GM21576 (cell line): Measurements from ENCODE around the gene C1orf167.
A peak's percentile ranks its signal among the peaks of the same experiment; 100 is the strongest.

Experiments used
- ATAC-seq: cut with Tn5 transposase; IDR thresholded peaks from one replicate; pipeline ENCODE4 v1.9.1; 2021; ENCODE audit warnings: mild to moderate bottlenecking, moderate library complexity; ENCODE audit not compliant: unreplicated experiment

Gene C1orf167

DNA sequence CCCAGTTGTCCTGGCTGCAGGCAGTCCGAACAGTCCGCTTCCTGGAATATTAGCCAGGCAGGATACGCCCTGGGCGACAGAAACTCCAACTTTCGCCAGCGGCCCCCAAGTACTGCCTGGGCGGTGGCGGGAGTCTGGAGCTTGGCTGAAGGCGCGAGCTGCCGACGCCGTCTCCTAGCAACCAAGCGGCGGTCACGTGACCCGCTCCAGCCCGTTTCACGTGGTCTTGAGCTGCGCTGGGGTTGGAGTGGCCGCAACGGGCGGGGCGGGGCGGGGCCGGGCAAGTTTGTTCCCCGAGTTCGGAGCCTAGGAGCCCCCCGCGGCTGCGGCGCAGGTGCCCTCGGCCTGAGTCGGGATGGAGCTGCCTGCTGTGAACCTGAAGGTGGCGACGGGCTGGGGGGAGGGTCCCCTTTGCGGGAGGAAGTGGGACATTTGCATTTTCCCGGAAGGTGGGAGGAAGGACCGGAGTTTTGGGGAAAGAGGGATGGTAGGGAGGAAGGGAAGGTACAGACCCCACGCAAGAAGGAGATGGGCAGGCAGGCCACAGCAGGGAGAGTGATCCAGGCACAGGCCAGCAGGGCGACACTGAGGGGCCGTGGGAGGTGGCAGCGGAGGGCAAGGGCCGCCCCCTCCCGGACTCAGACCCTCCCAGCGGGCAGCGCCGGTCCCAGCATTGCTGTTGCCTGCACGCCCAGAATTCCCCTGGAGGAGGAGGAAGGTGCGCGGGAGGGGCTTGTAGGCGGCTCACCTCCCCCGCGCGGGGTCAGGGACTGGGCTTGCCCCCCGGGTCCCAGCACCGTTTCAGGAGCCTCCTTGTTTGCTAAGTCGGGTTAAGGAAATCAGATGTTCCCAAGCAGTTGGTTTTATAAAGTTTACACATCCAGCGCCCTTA is 25.9 kb upstream of the C1orf167 start, which contains the start of gene AGTRAP:
Gene AGTRAP, plus strand, starts transcription at position 283 of the 892 bp plus-strand sequence. Its CDS starts 73 bp downstream, at position 356.
- peak; percentile 64 for ATAC-seq

- ATAC-seq, result no peak
Observed at GRCh38 chr1:11736746-11737639, 25.0 kb upstream of the C1orf167 start.

- ATAC-seq, result no peak
Observed at GRCh38 chr1:11738096-11738495, 23.9 kb upstream of the C1orf167 start.

DNA sequence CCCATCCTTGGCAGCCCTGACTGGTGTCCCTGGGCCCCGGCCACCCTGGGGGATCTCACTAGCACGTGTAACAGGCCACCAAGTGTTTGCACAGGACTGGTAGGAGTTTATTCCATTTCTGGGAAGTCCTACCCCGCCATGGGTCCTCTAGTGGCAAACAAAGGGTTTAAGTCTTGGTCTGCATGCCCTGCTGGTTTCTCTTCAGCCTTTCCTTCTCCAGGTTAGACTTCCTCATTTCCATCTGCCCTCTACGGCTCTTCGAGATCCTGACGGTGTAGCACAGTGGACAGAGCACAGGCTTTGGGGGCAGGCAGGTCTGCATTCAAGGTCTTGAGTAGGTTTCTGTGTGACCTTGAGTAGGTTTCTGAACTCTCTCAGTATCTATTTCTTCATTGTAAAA is 23.2 kb upstream of the C1orf167 start:
- no peak for ATAC-seq

DNA sequence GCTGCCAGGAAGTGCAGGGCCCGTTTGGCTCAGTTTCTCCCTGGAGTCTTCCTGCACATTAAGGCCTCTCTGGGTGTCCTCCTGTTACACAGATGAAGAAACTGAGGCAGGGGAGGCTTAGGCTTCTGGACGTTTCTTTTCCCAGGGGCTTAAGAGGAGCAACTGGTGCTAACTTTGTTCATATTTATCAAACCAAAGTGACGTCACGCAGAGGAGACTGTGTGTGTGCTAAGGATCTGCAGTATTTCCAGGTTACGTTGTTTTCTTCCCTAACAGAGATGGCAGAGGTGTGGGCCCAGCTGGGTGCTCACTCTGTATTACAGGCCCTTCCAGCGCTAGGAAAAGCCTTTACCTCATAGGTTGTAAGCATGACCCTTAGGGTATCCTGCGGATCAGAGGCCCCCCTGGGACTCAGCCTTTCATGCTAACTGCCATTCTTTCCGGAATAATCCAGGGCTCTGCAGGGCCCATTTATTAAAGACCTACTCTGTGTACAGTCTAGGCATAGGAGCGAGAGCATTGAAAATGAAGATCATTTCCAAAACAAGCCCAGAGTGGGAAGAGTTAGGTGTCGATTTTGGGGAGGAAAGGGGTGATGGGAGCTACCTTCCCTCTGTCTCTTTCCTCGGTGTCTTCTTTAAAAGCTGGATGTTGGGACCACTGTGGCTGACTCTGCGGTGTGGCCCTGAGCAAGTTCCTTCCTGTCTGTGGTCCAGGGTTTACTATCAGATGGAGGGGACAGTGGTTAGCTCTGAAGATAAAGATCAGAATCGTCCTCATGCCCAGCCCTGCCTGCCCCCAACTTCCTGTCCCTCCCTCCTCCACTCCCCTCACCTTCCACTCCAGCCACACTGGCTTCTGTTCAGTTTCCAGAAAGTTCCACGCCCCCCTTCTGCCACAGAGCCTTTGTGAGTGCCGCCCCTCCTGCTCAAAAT is 21.5 kb upstream of the C1orf167 start:
- ATAC-seq, result no peak

DNA sequence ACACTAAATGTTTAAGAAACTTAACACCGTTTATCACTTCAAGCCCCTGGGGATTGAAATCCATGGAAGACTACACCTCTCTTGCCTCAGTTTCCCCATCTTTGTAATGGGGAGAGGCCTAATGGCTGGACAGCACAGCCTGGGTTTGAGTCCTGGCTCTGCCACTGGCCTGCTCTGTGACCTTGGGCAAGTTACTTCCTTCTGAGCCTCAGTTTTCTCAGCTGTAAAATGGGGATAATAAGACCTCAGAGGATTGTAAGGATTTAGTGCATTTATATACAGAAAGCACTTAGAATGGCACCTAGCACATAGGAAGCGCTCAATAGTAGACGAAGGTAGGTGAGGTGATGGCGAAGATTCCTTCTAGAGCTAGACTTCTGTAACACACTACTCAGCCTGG is 20.5 kb upstream of the C1orf167 start:
- ATAC-seq, result no peak

DNA sequence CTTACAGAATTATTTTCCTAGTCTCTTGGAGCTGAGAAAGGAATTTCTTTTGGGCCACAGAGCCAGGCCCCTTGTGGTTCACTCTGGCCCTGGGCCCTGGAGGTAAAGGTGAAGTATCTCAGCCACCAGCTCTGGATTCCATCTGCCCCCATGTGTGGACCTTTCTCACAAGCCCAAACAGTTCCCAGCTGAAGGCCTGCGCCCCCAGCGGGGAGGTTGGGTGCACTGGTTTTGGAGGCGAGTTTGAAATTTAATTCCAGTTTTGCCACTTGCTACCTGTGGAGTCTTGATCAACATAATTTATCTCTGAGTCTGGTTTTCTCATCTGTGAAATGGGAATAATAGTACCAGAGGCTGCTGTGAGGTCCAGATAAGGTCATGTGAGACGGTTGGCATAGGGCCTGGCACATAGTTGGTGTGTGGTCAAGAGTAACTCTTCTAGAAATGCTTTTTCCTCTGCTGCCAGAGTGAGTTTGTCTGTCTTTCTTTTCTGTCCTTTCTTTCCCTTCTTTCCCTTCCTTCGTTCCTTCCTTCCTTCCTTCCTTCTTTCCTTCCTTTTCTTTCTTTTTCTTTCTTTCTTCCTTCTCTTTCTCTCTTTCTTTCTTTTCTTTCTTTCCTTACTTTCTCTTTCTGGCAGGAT is 20.0 kb upstream of the C1orf167 start:
- ATAC-seq, result no peak

GRCh38 chr1:11744287-11744686 is 17.7 kb upstream of the C1orf167 start:
- no peak for ATAC-seq

DNA sequence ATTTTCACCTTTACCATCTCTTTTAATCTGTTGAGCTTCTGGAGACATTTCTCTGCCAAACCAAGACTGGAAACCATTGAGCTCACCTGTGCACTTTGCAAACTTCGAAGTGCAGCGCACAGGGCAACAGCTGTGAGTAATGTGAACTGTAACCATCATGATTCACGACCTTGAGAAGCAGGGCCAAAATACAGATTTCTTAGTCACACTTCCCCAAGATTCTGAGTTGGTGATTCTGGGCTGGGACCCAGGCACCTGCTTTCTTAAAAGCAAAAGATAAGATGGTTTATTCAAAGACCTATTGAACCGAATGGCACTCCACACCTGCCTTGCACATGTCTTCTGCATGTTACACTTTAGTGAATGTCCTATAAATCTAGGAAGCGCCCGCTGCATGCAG is 15.9 kb upstream of the C1orf167 start:
- ATAC-seq, result no peak

- no peak for ATAC-seq
Observed at GRCh38 chr1:11746795-11747487, 15.1 kb upstream of the C1orf167 start.

DNA sequence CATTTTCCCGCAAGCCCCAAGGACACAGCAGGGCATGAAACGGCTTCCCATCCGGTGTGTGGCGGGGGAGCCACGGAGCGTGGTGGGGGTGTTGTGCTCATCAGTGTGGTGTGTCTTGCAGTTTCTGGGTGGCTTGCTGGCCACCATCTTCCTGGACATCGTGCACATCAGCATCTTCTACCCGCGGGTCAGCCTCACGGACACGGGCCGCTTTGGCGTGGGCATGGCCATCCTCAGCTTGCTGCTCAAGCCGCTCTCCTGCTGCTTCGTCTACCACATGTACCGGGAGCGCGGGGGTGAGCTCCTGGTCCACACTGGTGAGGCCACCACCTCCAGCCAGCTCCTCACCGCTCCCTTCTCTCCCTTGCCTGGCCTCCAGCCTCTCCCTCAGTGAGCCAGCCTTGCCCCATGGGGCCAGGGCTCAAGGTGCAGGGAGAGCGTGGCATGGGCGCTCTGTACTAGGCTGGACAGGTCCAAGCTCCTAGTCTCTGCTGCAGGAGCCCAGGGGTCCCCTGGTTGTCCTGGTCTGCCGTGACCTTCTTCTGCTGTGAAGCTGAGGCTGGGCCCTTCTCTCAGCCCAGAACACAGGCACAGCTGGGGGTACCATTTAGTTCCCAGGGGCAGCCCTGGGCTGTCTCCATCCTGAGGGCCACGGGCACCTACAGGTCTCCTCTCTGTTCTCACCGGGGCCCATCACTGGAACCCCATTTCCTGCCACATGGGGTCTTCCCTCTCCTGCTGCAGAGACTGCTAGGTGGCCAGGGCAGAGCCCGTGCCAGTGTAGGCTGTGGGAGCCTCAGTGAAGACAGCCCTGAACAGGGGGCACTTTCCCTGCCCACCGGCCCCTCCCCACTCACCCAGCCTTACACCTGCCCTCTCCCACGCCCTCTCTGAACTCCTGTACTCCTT is 13.4 kb upstream of the C1orf167 start:
- no peak for ATAC-seq

- no peak for ATAC-seq
Observed at GRCh38 chr1:11749203-11749689, 12.7 kb upstream of the C1orf167 start.

DNA sequence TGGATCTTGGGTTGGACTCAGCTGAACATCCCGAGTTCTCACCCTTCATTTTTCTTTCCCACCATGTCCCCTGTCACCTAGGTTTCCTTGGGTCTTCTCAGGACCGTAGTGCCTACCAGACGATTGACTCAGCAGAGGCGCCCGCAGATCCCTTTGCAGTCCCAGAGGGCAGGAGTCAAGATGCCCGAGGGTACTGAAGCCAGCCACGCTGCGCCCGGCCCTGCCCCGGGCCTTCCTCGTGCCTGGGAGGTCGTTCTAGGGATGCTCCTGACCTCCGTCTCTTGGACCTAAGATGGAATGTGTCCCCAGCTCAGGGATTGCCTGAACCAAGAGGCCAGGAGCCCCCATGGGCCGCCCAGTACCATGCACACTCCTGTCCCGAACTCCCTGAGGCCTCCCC is 12.0 kb upstream of the C1orf167 start:
- ATAC-seq, result no peak

DNA sequence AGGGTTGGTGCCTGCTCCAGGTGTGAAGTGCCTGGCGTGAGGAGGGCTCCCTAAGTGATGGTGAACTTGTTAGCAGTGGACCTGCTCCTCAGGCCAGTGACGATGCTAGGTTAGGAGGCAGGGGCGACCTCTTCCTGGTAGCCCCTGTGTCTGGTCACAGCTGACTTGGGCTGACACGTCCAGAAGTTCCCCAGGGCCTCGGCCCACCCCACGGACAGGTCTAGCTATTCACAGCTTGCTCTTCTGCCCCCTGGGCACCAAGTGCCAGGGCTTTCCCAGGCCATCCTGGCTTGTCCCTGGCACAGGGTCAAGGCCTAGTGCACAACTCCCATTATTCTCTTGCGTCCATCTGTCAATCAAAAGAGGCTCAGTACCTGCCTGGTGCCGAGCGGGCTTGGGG is 10.9 kb upstream of the C1orf167 start:
- ATAC-seq, result no peak

GRCh38 chr1:11752359-11753088 is 9.5 kb upstream of the C1orf167 start:
- no peak for ATAC-seq

GRCh38 chr1:11753555-11754208 is 8.3 kb upstream of the C1orf167 start:
- no peak for ATAC-seq

DNA sequence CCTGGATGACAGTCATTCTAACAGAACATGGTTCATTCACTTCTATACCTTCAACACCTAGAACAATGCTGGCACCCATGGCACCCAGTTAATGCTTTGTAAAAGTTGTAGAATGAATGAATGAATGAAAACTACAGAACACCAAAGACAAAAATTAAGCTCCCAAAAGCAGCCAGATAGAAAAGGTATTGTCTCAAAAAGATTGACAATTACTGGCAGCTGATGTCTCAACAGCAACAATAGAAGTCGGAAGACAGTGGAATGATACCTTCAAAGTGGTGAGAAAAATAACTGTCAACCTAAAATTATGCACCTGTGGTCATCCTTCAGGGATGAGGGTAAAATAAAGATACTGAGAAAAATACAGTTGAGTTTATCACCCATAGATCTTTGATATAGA is 4.9 kb upstream of the C1orf167 start:
- no peak for ATAC-seq
